COR-L47 (cell line): ENCODE results near the gene OR52L1.

ENCODE experiments used
- DNase-seq: peaks from one replicate; lab custom pipeline; 2025; lab: John Stamatoyannopoulos, UW

OR52L1 gene

GRCh38 chr11:5940748-5941147 lies 46.0 kb downstream of the OR52L1 start:
- DNase-seq: no peak

DNA sequence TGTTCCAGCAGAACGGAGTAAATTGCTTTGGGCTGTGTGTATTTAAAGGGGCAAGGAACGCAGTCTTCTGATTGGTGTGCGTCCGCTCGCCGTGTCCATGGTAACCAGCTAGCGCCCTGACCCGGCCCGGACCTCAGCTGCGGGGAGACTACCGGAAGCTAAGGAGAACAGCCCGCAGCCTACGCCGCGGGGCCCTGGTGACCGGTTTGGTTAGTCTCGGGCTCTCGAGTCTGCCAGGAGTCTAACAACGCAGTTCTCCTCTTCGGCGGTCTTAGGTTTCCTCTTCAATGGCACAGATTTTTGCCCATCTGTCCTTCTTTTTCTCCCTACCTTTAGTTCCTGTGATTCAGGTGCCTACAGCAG lies 48.2 kb downstream of the OR52L1 start:
- DNase-seq: no peak

- no peak for DNase-seq
Measured at GRCh38 chr11:5937868-5938602, 48.8 kb downstream of the OR52L1 start.
